ENCODE measurements around the gene SUGCT. TPM values are rescaled to one million over a fixed set of nuclear protein-coding genes. Genes with fewer than 3 reads are reported as not detected.

The SUGCT gene
- total and polyA plus RNA-seq, 8 donors, result 2.0 to 4.2 (median 2.9) TPM

DNA sequence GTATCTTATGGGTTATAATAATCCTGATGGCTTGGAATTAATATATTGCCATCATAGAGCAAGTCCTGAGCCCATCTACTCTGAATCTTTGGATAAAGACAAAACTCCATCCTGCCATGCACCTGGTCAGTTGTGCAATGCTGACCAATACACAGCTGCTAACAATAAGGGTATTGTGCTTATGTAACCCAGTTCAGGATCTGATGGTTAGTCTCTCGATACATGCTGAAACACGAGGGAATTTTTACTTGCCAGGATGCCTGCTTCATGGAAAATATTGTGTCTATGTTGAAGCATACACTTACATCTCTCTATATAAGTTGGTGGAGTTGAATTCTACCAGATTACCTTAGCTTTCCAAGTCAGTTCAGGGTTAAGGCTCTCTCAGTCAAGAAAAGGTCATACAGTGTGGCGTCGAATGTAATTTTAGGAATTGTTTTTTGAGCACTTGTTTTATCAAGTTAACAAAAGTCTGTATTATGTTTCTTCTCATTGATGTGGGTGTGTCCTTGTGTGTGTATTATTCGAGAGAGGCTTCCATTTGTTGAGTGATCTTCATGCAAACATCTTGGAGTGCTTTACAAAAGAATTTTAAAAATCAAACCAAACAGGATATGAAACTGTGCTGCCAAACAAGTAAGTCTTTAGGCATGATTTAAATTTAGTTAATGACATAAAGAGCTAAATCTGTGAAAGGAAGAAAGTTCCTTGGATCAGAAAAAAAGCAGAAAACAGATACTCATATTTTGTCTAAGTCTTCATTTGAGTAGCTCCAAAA lies 449.1 kb downstream of the SUGCT start:
- Histone ChIP-seq H3K4me1 (peaks cover 0 to 6% of the 10 kb centered on the region in 2 donors), H3K4me3 (no peak overlapping the region), H3K27ac (no peak overlapping the region), H3K27me3 (no peaks in the 10 kb centered on the region), H3K36me3 (no peaks in the 10 kb centered on the region), H3K9me3 (no peaks in the 10 kb centered on the region)
- DNase-seq, result no peak
- no peak for TF ChIP-seq CTCF (IDR thresholded peaks at IDR 0.05)
- intact Hi-C loops (cut with DNase I), result no loop called here
- no peak for ATAC-seq

- no peak for ATAC-seq
- Histone ChIP-seq H3K9me3 (no peaks in the 10 kb centered on the region), H3K27ac (no peak overlapping the region), H3K27me3 (no peaks in the 10 kb centered on the region), H3K4me1 (peaks cover 0 to 6% of the 10 kb centered on the region in 2 donors), H3K36me3 (no peaks in the 10 kb centered on the region), H3K4me3 (no peak overlapping the region)
- DNase-seq, result no peak
- intact Hi-C loops (cut with DNase I), result no loop called here
- TF ChIP-seq CTCF (IDR thresholded peaks at IDR 0.05), result no peak
These were observed 450.0 kb downstream of the SUGCT start for GRCh38 chr7:40584667-40585433.

GRCh38 chr7:40586197-40586596 lies 451.4 kb downstream of the SUGCT start:
- intact Hi-C loops (cut with DNase I), result no loop called here
- DNase-seq, result no peak
- H3K9me3 ChIP-seq, result no peaks in the 10 kb centered on the region
- TF ChIP-seq CTCF (IDR thresholded peaks at IDR 0.05), result no peak
- H3K4me3 ChIP-seq, result no peak overlapping the region
- H3K36me3 ChIP-seq, result no peaks in the 10 kb centered on the region
- no peaks in the 10 kb centered on the region for H3K27me3 ChIP-seq
- H3K4me1 ChIP-seq, result peaks cover 0 to 6% of the 10 kb centered on the region in 2 donors
- H3K27ac ChIP-seq, result no peak overlapping the region
- no peak for ATAC-seq

DNA sequence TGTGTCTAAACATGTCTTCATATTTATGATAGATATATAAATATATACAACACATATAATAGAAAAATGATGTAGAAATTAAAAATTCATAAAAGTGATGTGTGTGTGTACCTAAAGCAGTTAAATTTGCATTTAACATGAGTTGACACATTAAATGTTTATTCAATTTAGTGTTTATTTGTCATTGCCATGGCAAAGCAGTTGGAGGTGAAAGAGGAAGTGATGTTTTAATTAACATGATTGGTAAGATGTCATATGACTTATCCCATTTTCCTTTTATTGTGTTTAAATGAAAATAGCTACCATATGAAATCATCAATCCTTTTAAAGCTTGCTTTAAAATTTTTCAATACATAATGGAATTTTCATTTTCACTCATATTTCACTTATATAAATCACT lies 452.6 kb downstream of the SUGCT start:
- no peak overlapping the region for H3K27ac ChIP-seq
- H3K4me1 ChIP-seq, result peaks cover 0 to 6% of the 10 kb centered on the region in 2 donors
- no peaks in the 10 kb centered on the region for H3K27me3 ChIP-seq
- DNase-seq (no peak), ATAC-seq (no peak)
- H3K36me3 ChIP-seq, result no peaks in the 10 kb centered on the region
- intact Hi-C loops (cut with DNase I), result no loop called here
- H3K4me3 ChIP-seq, result no peak overlapping the region
- TF ChIP-seq CTCF (IDR thresholded peaks at IDR 0.05), result no peak
- H3K9me3 ChIP-seq, result no peaks in the 10 kb centered on the region

GRCh38 chr7:40595129-40595528 lies 460.3 kb downstream of the SUGCT start:
- Histone ChIP-seq H3K4me1 (no peaks in the 10 kb centered on the region), H3K9me3 (no peaks in the 10 kb centered on the region), H3K4me3 (no peak overlapping the region), H3K27ac (no peak overlapping the region), H3K27me3 (no peaks in the 10 kb centered on the region), H3K36me3 (no peaks in the 10 kb centered on the region)
- intact Hi-C loops (cut with DNase I), result no loop called here
- ATAC-seq (no peak), DNase-seq (no peak)
- no peak for TF ChIP-seq CTCF (IDR thresholded peaks at IDR 0.05)

All from left lung (tissue), 10 donors.